ENCODE results near the gene ANKRD55. TPM values are rescaled to one million over a fixed set of nuclear protein-coding genes. Genes with fewer than 3 reads are reported as not detected.

Gene ANKRD55
- total and polyA plus RNA-seq, 2 of the 8 experiments (the other 6 are each of a cell fraction or from before 2014, with no cell fraction given), result not detected

DNA sequence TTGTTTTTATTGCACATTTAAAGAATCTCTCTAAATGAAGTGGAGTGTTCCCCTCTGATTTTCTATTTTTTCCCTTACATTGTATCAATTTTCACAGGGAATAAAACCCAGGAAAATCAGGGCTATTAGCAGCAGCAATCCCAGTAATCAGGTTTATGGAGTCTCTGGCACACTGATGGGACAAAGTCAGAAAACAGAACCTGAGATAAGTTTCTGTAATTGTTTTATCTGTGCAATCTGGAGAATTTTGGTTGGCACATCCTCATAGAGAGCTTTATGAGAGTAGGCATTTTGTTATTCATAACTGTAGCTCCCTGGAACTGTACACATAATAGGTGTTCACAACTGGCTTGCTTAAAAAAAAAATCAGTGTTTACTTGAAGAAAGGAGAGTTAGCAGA is 141.5 kb downstream of the ANKRD55 start (continued):
- TF ChIP-seq, protein P1, sequence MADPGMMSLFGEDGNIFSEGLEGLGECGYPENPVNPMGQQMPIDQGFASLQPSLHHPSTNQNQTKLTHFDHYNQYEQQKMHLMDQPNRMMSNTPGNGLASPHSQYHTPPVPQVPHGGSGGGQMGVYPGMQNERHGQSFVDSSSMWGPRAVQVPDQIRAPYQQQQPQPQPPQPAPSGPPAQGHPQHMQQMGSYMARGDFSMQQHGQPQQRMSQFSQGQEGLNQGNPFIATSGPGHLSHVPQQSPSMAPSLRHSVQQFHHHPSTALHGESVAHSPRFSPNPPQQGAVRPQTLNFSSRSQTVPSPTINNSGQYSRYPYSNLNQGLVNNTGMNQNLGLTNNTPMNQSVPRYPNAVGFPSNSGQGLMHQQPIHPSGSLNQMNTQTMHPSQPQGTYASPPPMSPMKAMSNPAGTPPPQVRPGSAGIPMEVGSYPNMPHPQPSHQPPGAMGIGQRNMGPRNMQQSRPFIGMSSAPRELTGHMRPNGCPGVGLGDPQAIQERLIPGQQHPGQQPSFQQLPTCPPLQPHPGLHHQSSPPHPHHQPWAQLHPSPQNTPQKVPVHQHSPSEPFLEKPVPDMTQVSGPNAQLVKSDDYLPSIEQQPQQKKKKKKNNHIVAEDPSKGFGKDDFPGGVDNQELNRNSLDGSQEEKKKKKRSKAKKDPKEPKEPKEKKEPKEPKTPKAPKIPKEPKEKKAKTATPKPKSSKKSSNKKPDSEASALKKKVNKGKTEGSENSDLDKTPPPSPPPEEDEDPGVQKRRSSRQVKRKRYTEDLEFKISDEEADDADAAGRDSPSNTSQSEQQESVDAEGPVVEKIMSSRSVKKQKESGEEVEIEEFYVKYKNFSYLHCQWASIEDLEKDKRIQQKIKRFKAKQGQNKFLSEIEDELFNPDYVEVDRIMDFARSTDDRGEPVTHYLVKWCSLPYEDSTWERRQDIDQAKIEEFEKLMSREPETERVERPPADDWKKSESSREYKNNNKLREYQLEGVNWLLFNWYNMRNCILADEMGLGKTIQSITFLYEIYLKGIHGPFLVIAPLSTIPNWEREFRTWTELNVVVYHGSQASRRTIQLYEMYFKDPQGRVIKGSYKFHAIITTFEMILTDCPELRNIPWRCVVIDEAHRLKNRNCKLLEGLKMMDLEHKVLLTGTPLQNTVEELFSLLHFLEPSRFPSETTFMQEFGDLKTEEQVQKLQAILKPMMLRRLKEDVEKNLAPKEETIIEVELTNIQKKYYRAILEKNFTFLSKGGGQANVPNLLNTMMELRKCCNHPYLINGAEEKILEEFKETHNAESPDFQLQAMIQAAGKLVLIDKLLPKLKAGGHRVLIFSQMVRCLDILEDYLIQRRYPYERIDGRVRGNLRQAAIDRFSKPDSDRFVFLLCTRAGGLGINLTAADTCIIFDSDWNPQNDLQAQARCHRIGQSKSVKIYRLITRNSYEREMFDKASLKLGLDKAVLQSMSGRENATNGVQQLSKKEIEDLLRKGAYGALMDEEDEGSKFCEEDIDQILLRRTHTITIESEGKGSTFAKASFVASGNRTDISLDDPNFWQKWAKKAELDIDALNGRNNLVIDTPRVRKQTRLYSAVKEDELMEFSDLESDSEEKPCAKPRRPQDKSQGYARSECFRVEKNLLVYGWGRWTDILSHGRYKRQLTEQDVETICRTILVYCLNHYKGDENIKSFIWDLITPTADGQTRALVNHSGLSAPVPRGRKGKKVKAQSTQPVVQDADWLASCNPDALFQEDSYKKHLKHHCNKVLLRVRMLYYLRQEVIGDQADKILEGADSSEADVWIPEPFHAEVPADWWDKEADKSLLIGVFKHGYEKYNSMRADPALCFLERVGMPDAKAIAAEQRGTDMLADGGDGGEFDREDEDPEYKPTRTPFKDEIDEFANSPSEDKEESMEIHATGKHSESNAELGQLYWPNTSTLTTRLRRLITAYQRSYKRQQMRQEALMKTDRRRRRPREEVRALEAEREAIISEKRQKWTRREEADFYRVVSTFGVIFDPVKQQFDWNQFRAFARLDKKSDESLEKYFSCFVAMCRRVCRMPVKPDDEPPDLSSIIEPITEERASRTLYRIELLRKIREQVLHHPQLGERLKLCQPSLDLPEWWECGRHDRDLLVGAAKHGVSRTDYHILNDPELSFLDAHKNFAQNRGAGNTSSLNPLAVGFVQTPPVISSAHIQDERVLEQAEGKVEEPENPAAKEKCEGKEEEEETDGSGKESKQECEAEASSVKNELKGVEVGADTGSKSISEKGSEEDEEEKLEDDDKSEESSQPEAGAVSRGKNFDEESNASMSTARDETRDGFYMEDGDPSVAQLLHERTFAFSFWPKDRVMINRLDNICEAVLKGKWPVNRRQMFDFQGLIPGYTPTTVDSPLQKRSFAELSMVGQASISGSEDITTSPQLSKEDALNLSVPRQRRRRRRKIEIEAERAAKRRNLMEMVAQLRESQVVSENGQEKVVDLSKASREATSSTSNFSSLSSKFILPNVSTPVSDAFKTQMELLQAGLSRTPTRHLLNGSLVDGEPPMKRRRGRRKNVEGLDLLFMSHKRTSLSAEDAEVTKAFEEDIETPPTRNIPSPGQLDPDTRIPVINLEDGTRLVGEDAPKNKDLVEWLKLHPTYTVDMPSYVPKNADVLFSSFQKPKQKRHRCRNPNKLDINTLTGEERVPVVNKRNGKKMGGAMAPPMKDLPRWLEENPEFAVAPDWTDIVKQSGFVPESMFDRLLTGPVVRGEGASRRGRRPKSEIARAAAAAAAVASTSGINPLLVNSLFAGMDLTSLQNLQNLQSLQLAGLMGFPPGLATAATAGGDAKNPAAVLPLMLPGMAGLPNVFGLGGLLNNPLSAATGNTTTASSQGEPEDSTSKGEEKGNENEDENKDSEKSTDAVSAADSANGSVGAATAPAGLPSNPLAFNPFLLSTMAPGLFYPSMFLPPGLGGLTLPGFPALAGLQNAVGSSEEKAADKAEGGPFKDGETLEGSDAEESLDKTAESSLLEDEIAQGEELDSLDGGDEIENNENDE (IDR thresholded peaks at IDR 0.05; ENCODE audit: insufficient replicate concordance, low read length), result no peak
- TF ChIP-seq PHF8 (conservative IDR thresholded peaks at IDR 0.05; ENCODE audit: low read depth, low read length), result no peak
- TF ChIP-seq SIRT6 (IDR thresholded peaks at IDR 0.05; ENCODE audit: low read length), result no peak
- TF ChIP-seq, protein P2, sequence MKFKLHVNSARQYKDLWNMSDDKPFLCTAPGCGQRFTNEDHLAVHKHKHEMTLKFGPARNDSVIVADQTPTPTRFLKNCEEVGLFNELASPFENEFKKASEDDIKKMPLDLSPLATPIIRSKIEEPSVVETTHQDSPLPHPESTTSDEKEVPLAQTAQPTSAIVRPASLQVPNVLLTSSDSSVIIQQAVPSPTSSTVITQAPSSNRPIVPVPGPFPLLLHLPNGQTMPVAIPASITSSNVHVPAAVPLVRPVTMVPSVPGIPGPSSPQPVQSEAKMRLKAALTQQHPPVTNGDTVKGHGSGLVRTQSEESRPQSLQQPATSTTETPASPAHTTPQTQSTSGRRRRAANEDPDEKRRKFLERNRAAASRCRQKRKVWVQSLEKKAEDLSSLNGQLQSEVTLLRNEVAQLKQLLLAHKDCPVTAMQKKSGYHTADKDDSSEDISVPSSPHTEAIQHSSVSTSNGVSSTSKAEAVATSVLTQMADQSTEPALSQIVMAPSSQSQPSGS (IDR thresholded peaks at IDR 0.05; ENCODE audit: low read length), result no peak
- TF ChIP-seq, protein P3, sequence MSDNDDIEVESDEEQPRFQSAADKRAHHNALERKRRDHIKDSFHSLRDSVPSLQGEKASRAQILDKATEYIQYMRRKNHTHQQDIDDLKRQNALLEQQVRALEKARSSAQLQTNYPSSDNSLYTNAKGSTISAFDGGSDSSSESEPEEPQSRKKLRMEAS (IDR thresholded peaks at IDR 0.05), result no peak
- TF ChIP-seq ZNF274 (IDR thresholded peaks at IDR 0.05; ENCODE audit: borderline replicate concordance, extremely low read depth, low read length), result no peak
- no peak for TF ChIP-seq TCF12 (IDR thresholded peaks at IDR 0.05; ENCODE audit: low read depth, low read length)
- TF ChIP-seq SIX5 (IDR thresholded peaks at IDR 0.05; ENCODE audit: low read depth, low read length), result no peak
